Vagina (tissue), 2 donors: ENCODE measurements around the gene GK.

Source experiments
- POLR2A ChIP-seq, 2 donors: fragments of 450-650 bp; IDR thresholded peaks; one replicate each; pipeline ENCODE4 v1.6.1; 2017; ENCODE audit warnings: antibody characterized with exemption in 2 of 2, mild to moderate bottlenecking in 2 of 2, moderate library complexity in 2 of 2
- POLR2AphosphoS5 ChIP-seq, 2 donors: sonication (generic); formaldehyde crosslinking; IDR thresholded peaks; one replicate each; pipeline ENCODE4 v1.9.0; 2017; ENCODE audit warnings: antibody characterized with exemption in 2 of 2, mild to moderate bottlenecking in 2 of 2, low read depth in 1 of 2; ENCODE audit not compliant: insufficient read depth in 1 of 2
- TF ChIP-seq, protein P1 (sequence below), 3 experiments: fragments of 450-650 bp in 2 of 3; fragments of 200-600 bp in 1 of 3; sonication (generic) in 1 of 3; IDR thresholded peaks; one replicate each; pipeline ENCODE4 v1.5.1; 2017 to 2019; ENCODE audit warnings: antibody characterized with exemption in 3 of 3, mild to moderate bottlenecking in 2 of 3, moderate library complexity in 2 of 3

GRCh38 chrX:30674799-30675198 lies 21.6 kb downstream of the GK start:
- TF ChIP-seq, protein P1, sequence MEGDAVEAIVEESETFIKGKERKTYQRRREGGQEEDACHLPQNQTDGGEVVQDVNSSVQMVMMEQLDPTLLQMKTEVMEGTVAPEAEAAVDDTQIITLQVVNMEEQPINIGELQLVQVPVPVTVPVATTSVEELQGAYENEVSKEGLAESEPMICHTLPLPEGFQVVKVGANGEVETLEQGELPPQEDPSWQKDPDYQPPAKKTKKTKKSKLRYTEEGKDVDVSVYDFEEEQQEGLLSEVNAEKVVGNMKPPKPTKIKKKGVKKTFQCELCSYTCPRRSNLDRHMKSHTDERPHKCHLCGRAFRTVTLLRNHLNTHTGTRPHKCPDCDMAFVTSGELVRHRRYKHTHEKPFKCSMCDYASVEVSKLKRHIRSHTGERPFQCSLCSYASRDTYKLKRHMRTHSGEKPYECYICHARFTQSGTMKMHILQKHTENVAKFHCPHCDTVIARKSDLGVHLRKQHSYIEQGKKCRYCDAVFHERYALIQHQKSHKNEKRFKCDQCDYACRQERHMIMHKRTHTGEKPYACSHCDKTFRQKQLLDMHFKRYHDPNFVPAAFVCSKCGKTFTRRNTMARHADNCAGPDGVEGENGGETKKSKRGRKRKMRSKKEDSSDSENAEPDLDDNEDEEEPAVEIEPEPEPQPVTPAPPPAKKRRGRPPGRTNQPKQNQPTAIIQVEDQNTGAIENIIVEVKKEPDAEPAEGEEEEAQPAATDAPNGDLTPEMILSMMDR (IDR thresholded peaks at IDR 0.05): no peak
- TF ChIP-seq POLR2A (IDR thresholded peaks at IDR 0.05) (no peak), POLR2AphosphoS5 (IDR thresholded peaks at IDR 0.05; ENCODE audit: insufficient read depth in 1 of 2, low read depth in 1 of 2) (no peak)
